Adrenal gland (tissue), 12 donors: Measurements from ENCODE around the gene MORN1. TPM values are rescaled to one million over a fixed set of nuclear protein-coding genes. Genes with fewer than 3 reads are reported as not detected.

Experiments
- DNase-seq, 7 donors: peaks; one replicate each; pipeline ENCODE4 v3.0.0-alpha.2; 2019 to 2020
- H3K27ac ChIP-seq, 5 donors: fragments of 200-600 bp; sonication (generic) in 4 of 5; 1 replicate in 3 of 5; 2 replicates in 2 of 5; pipeline versions ENCODE4 v1.5.1 to v1.8.0; 2016 to 2020; ENCODE audit warnings: mild to moderate bottlenecking in 1 of 5
- H3K27me3 ChIP-seq: fragments of 200-600 bp; 2 replicates; pipeline ENCODE4 v1.8.0; 2021
- H3K36me3 ChIP-seq, 2 donors: fragments of 200-600 bp; replicated peaks in 1 of 2; 1 replicate in 1 of 2; 2 replicates in 1 of 2; pipeline versions ENCODE4 v1.5.1 to v1.8.0; 2018 to 2022
- H3K4me1 ChIP-seq, 2 donors: fragments of 200-600 bp; replicated peaks in 1 of 2; 1 replicate in 1 of 2; 2 replicates in 1 of 2; pipeline versions ENCODE4 v1.5.1 to v1.8.0; 2018 to 2021
- H3K4me3 ChIP-seq, 4 donors: fragments of 200-600 bp; sonication (generic) in 3 of 4; one replicate each; pipeline ENCODE4 v1.5.1; 2016 to 2018
- H3K9me3 ChIP-seq, 3 donors: fragments of 200-600 bp; sonication (generic) in 1 of 3; replicated peaks in 1 of 3; 1 replicate in 2 of 3; 2 replicates in 1 of 3; pipeline versions ENCODE4 v1.5.1 to v1.8.0; 2016 to 2021
- POLR2A ChIP-seq, 2 donors: fragments of 450-650 bp; IDR thresholded peaks; one replicate each; pipeline ENCODE4 v1.6.1; 2017; ENCODE audit warnings: antibody characterized with exemption in 2 of 2, mild to moderate bottlenecking in 2 of 2, moderate library complexity in 1 of 2
- WGBS, 4 donors: extraction: QIAGEN DNeasy Blood & Tissue Kit in 2 of 4; methylation state at CpG; one replicate each; pipeline versions ENCODE4 v1.1.5 to v1.1.7; 2013 to 2017; 5-methylcytosine and 5-hydroxymethylcytosine counted together
- intact Hi-C, 2 donors: fragments of 100-400 bp; cut with DNase I; formaldehyde crosslinking; loops; one replicate each; pipeline versions ENCODE4 v1.14.1 to v1.15.0; 2022 to 2023
- polyA plus RNA-seq, 3 donors: library from polyadenylated mRNA; stranded (reverse); fragments of 200-250 nt in 2 of 3; fragments of 350-450 nt in 1 of 3; fragmentation: Illumina TruSeq in 1 of 3; extraction: RNeasy Lipid Tissue Mini Kit (QIAGEN cat#74804) in 1 of 3; gene quantifications; one replicate each; pipeline ENCODE4 v1.2.3, GENCODE V29; 2013 to 2014
- total RNA-seq, 9 donors: library from RNA; depleted of rRNA in 4 of 9; stranded (reverse); fragments of >200 nt in 4 of 9; fragments of 120-200 nt in 1 of 9; fragmentation: NEBNext Ultra II Directional in 1 of 9; extraction: Animal tissue kit (Norgen Biotek cat#: 25700) in 1 of 9; gene quantifications; one replicate each; pipeline versions ENCODE4 v1.1.0 to v1.2.4, GENCODE V29; 2013 to 2023
- TF ChIP-seq, protein P1 (sequence below), 6 experiments: fragments of 450-650 bp in 4 of 6; fragments of 200-600 bp in 2 of 6; sonication (generic) in 1 of 6; IDR thresholded peaks; 1 replicate in 5 of 6; 2 replicates in 1 of 6; pipeline versions ENCODE4 v1.5.1 to v1.8.0; 2016 to 2021; ENCODE audit warnings: antibody characterized with exemption in 6 of 6, mild to moderate bottlenecking in 2 of 6, moderate library complexity in 1 of 6
- donor health status: healthy with polysubstance abuse.
- donor health status: Bipolar disorder and iron deficiency.
- donor health status: DM: yes; HTN: yes; CAD: no.
- donor health status: DM: no; HTN: no; CAD: no.
- donor health status: DM: no; HTN: no; CAD: no.
- donor health status: DM: yes; HTN: yes; CAD: no.

MORN1 gene
- total and polyA plus RNA-seq, 12 donors, result 1.8 to 14.1 (median 8.7) TPM

DNA sequence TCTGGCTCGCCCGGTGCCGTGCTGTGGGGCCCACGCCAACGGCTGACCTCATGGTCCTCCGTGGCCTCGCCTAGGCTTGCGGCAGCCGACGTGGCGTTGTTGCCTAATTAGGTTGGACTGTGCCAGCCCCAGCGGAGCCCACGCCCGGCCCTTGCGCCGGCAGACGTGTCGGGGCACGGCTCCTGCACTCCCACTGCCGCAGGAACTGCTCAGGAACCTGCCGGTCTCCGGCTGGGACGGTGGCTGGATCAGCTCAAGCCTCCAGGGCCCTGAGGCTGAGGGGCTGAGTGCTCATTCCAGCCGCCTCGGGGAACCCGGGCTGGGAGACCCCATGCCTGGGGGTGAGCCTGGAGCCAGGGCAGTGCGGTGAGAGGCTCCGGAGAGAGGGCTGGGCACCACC is 37.1 kb upstream of the MORN1 start:
- H3K27me3 ChIP-seq, result peaks cover 24% of the 10 kb centered on the region
- intact Hi-C loops, result loop anchor here in 1 of 2 donors (10.0 kb wide), 1 partner anchor 996 kb away; no protein-coding TSS in a partner anchor
- H3K4me3 ChIP-seq, result no peak overlapping the region
- TF ChIP-seq, protein P1, sequence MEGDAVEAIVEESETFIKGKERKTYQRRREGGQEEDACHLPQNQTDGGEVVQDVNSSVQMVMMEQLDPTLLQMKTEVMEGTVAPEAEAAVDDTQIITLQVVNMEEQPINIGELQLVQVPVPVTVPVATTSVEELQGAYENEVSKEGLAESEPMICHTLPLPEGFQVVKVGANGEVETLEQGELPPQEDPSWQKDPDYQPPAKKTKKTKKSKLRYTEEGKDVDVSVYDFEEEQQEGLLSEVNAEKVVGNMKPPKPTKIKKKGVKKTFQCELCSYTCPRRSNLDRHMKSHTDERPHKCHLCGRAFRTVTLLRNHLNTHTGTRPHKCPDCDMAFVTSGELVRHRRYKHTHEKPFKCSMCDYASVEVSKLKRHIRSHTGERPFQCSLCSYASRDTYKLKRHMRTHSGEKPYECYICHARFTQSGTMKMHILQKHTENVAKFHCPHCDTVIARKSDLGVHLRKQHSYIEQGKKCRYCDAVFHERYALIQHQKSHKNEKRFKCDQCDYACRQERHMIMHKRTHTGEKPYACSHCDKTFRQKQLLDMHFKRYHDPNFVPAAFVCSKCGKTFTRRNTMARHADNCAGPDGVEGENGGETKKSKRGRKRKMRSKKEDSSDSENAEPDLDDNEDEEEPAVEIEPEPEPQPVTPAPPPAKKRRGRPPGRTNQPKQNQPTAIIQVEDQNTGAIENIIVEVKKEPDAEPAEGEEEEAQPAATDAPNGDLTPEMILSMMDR (IDR thresholded peaks at IDR 0.05), result no peak
- no peak for TF ChIP-seq POLR2A (IDR thresholded peaks at IDR 0.05)
- no peaks in the 10 kb centered on the region for H3K9me3 ChIP-seq
- H3K36me3 ChIP-seq, result no peaks in the 10 kb centered on the region
- 88 to 100% (median 92%) methylated on average over 9 to 28 of the region's 28 CpGs; no CpG with 5 or more reads in 1 of the 4 donors for WGBS, 4 donors
- H3K27ac ChIP-seq, result no peak overlapping the region
- no peak for DNase-seq
- H3K4me1 ChIP-seq, result no peaks in the 10 kb centered on the region

DNA sequence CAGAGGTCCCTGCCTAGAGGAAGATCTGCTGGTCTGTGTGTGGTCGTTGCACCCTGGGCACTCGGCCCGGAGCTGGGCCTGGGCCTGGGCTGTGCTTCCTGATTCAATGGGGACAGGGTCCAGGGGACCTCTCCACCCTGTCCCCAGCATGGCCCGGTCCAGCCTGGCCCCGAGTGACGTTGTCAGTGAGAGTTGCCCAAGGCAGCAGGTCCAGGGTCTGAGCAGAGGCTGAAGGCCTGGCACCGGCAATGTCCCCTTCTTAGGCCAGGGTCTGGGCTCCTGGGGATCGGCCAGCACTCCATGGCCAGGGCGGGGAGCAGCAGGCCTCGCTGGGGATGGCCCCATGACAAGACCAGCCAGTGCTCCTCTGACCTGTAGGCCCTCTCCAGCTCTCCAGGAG is 36.6 kb upstream of the MORN1 start:
- 71 to 81% (median 76%) methylated on average over 3 to 10 of the region's 10 CpGs for WGBS, 4 donors
- Histone ChIP-seq H3K36me3 (no peaks in the 10 kb centered on the region), H3K27ac (no peak overlapping the region), H3K4me1 (no peaks in the 10 kb centered on the region), H3K27me3 (peaks cover 24% of the 10 kb centered on the region), H3K9me3 (no peaks in the 10 kb centered on the region), H3K4me3 (no peak overlapping the region)
- no peak for DNase-seq
- TF ChIP-seq, protein P1 (IDR thresholded peaks at IDR 0.05), result no peak
- no peak for TF ChIP-seq POLR2A (IDR thresholded peaks at IDR 0.05)
- intact Hi-C loops, result loop anchor here in 1 of 2 donors (10.0 kb wide), 1 partner anchor 997 kb away; no protein-coding TSS in a partner anchor

DNA sequence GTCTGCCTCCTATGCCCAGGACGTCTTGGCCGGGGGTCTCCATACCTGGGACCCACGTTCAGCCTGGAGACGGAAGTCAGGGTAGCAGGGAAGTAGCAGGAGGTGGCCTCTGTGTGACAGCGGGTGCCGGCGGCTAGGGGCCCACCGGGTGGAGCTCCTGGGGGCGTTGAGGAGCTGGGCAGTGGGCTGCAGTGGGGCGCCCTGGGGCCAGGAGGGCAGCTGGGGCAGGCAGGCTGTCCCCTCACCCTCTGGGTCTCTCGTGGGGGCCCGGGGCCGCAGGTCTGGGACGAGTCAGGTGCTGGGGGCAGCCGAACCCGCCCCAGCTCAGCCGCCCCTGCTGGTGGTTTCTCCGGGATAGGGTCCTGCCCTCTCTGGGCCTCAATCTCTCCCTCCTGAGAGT is 35.7 kb upstream of the MORN1 start:
- Histone ChIP-seq H3K36me3 (no peaks in the 10 kb centered on the region), H3K27me3 (peaks cover 17% of the 10 kb centered on the region), H3K27ac (no peak overlapping the region), H3K9me3 (no peaks in the 10 kb centered on the region), H3K4me1 (no peaks in the 10 kb centered on the region), H3K4me3 (no peak overlapping the region)
- WGBS, 4 donors, result 74 to 80% (median 78%) methylated on average over 8 to 18 of the region's 18 CpGs
- no peak for DNase-seq
- intact Hi-C loops, result loop anchor here in 1 of 2 donors (10.0 kb wide), 1 partner anchor 998 kb away; no protein-coding TSS in a partner anchor
- TF ChIP-seq, protein P1 (IDR thresholded peaks at IDR 0.05), result no peak
- TF ChIP-seq POLR2A (IDR thresholded peaks at IDR 0.05), result no peak

DNA sequence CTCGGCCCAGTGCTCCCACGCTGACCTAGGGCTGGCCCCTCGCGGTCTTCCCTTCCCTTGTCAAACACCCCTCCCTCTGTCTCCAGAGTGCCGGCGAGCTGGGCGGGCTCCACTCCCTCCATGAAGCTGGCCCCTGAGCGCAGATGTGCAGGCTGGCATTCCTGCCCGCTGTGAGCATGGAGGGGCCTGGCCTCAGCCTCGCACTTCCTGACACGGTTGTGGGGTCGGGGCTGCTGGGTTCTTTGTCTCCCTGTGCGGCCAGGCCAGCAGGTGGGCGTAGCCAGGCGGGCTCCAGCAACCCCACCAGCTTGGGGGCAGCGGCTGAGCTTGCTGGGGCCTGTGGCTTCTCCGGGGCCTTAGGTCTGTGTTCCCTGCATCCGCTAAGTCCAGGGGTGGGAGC is 35.2 kb upstream of the MORN1 start:
- Histone ChIP-seq H3K9me3 (no peaks in the 10 kb centered on the region), H3K36me3 (no peaks in the 10 kb centered on the region), H3K27ac (no peak overlapping the region), H3K4me1 (no peaks in the 10 kb centered on the region), H3K27me3 (peaks cover 15% of the 10 kb centered on the region), H3K4me3 (no peak overlapping the region)
- TF ChIP-seq, protein P1 (IDR thresholded peaks at IDR 0.05), result no peak
- no peak for TF ChIP-seq POLR2A (IDR thresholded peaks at IDR 0.05)
- 47 to 78% (median 70%) methylated on average over 3 to 18 of the region's 18 CpGs for WGBS, 4 donors
- DNase-seq, result no peak
- intact Hi-C loops, result loop anchor here in 1 of 2 donors (10.0 kb wide), 1 partner anchor 998 kb away; no protein-coding TSS in a partner anchor
